Measurements from ENCODE around the gene C1S. TPM values are rescaled to one million over a fixed set of nuclear protein-coding genes. Genes with fewer than 3 reads are reported as not detected.

The C1S gene
- total RNA-seq, 4 donors from 2014 or later = 58.1 to 90.8 (median 85.9) TPM

- ATAC-seq (no peak), DNase-seq (no peak)
- intact Hi-C loops (cut with DNase I; ENCODE audit: low total_unique reads) = no loop called here
- Histone ChIP-seq H3K36me3 (no peaks in the 10 kb centered on the region), H3K9me3 (peaks cover 0 to 7% (median 2%) of the 10 kb centered on the region in 3 donors), H3K27me3 (no peaks in the 10 kb centered on the region), H3K4me1 (peaks cover 18% of the 10 kb centered on the region in 2 donors), H3K4me3 (no peak overlapping the region), H3K27ac (no peak overlapping the region)
- in situ Hi-C loops (cut with MboI; ENCODE audit: low sequenced_read_pairs in 4 of 4) = loop anchor here (5.0 to 25.0 kb wide), 5 partner anchors 48 to 198 kb away; partner anchors contain the start of genes ATN1 (in 2 of the 4), C12orf57 (in 2 of the 4), C1S (in 2 of the 4) and RNU7-1 (in 2 of the 4)
- TF ChIP-seq POLR2A (IDR thresholded peaks at IDR 0.05) (no peak), CTCF (IDR thresholded peaks at IDR 0.05 in 4 of 5, conservative IDR thresholded peaks at IDR 0.05 in 1 of 5) (no peak)
These were observed 50.1 kb downstream of the C1S start for GRCh38 chr12:7110661-7111060.

- intact Hi-C loops (cut with DNase I; ENCODE audit: low total_unique reads) = no loop called here
- Histone ChIP-seq H3K9me3 (no peaks in the 10 kb centered on the region), H3K27me3 (no peaks in the 10 kb centered on the region), H3K36me3 (no peaks in the 10 kb centered on the region), H3K4me1 (peaks cover 18% of the 10 kb centered on the region in 2 donors), H3K27ac (no peak overlapping the region), H3K4me3 (no peak overlapping the region)
- in situ Hi-C loops (cut with MboI; ENCODE audit: low sequenced_read_pairs in 4 of 4) = loop anchor here (5.0 to 25.0 kb wide), 5 partner anchors 50 to 200 kb away; partner anchors contain the start of genes ATN1 (in 2 of the 4), C12orf57 (in 2 of the 4), C1S (in 2 of the 4) and RNU7-1 (in 2 of the 4)
- DNase-seq (no peak), ATAC-seq (no peak)
- TF ChIP-seq CTCF (IDR thresholded peaks at IDR 0.05 in 4 of 5, conservative IDR thresholded peaks at IDR 0.05 in 1 of 5) (no peak), POLR2A (IDR thresholded peaks at IDR 0.05) (no peak)
These were observed 51.5 kb downstream of the C1S start for GRCh38 chr12:7112041-7112440.

GRCh38 chr12:7113389-7113871, 52.9 kb downstream of the C1S start:
- intact Hi-C loops (cut with DNase I; ENCODE audit: low total_unique reads) = loop anchor here (1.0 kb wide), 1 partner anchor 53 kb away; the partner anchor contains the start of gene C1S

GRCh38 chr12:7114008-7114407, 53.5 kb downstream of the C1S start:
- ATAC-seq = no peak
- intact Hi-C loops (cut with DNase I; ENCODE audit: low total_unique reads) (no loop called here), in situ Hi-C loops (cut with MboI; ENCODE audit: low sequenced_read_pairs in 4 of 4) (loop anchor here (5.0 to 25.0 kb wide), 5 partner anchors 52 to 202 kb away; partner anchors contain the start of genes ATN1 (in 2 of the 4), C12orf57 (in 2 of the 4), C1S (in 2 of the 4) and RNU7-1 (in 2 of the 4))

More at GRCh38 chr12:7113389-7113871, 52.9 kb downstream of the C1S start:
- Histone ChIP-seq H3K36me3 (no peaks in the 10 kb centered on the region), H3K9me3 (no peaks in the 10 kb centered on the region), H3K27me3 (no peaks in the 10 kb centered on the region), H3K27ac (no peak overlapping the region), H3K4me1 (peaks cover 9 to 12% of the 10 kb centered on the region in 2 donors), H3K4me3 (no peak overlapping the region)
- ATAC-seq = peak; percentile 20 to 34
- in situ Hi-C loops (cut with MboI; ENCODE audit: low sequenced_read_pairs in 4 of 4) = loop anchor here (5.0 to 25.0 kb wide), 5 partner anchors 51 to 201 kb away; partner anchors contain the start of genes ATN1 (in 2 of the 4), C12orf57 (in 2 of the 4), C1S (in 2 of the 4) and RNU7-1 (in 2 of the 4)
- TF ChIP-seq POLR2A (IDR thresholded peaks at IDR 0.05) (no peak), CTCF (IDR thresholded peaks at IDR 0.05 in 4 of 5, conservative IDR thresholded peaks at IDR 0.05 in 1 of 5) (peak; percentile 79 to 90 (median 82))
- no peak for DNase-seq

More at GRCh38 chr12:7114008-7114407, 53.5 kb downstream of the C1S start:
- DNase-seq = no peak
- H3K4me3 ChIP-seq = no peak overlapping the region
- no peaks in the 10 kb centered on the region for H3K9me3 ChIP-seq
- H3K4me1 ChIP-seq = peaks cover 9 to 12% of the 10 kb centered on the region in 2 donors
- H3K27me3 ChIP-seq = no peaks in the 10 kb centered on the region
- no peaks in the 10 kb centered on the region for H3K36me3 ChIP-seq
- H3K27ac ChIP-seq = no peak overlapping the region
- TF ChIP-seq CTCF (IDR thresholded peaks at IDR 0.05 in 4 of 5, conservative IDR thresholded peaks at IDR 0.05 in 1 of 5) (no peak), POLR2A (IDR thresholded peaks at IDR 0.05) (no peak)

All from gastrocnemius medialis (tissue), 4 donors.